ENCODE measurements around the gene DAGLA. TPM values are rescaled to one million over a fixed set of nuclear protein-coding genes. Genes with fewer than 3 reads are reported as not detected.
A peak's percentile ranks its signal among the peaks of the same experiment; 100 is the strongest.

Gene DAGLA
- total and polyA plus RNA-seq, 2 of the 13 experiments (the other 11 are each of a cell fraction or from before 2014, with no cell fraction given), result 2.6 to 3.9 TPM

GRCh38 chr11:61756452-61757212 lies 76.4 kb downstream of the DAGLA start (continued):
- TF ChIP-seq ZBTB3 (CRISPR knock-in tag; IDR thresholded peaks at IDR 0.05; ENCODE audit: borderline replicate concordance, low read depth), result no peak
- peak; percentile 85 for TF ChIP-seq GABPB1 (CRISPR knock-in tag; IDR thresholded peaks at IDR 0.05)
- TF ChIP-seq ZMYM4 (CRISPR knock-in tag; IDR thresholded peaks at IDR 0.05), result peak; percentile 63; the same call in 1 of the 2 replicates
- peak; percentile 78; the same call in 1 of the 2 replicates for TF ChIP-seq TBX2 (CRISPR knock-in tag; IDR thresholded peaks at IDR 0.05; ENCODE audit: borderline replicate concordance)
- TF ChIP-seq, protein P1, sequence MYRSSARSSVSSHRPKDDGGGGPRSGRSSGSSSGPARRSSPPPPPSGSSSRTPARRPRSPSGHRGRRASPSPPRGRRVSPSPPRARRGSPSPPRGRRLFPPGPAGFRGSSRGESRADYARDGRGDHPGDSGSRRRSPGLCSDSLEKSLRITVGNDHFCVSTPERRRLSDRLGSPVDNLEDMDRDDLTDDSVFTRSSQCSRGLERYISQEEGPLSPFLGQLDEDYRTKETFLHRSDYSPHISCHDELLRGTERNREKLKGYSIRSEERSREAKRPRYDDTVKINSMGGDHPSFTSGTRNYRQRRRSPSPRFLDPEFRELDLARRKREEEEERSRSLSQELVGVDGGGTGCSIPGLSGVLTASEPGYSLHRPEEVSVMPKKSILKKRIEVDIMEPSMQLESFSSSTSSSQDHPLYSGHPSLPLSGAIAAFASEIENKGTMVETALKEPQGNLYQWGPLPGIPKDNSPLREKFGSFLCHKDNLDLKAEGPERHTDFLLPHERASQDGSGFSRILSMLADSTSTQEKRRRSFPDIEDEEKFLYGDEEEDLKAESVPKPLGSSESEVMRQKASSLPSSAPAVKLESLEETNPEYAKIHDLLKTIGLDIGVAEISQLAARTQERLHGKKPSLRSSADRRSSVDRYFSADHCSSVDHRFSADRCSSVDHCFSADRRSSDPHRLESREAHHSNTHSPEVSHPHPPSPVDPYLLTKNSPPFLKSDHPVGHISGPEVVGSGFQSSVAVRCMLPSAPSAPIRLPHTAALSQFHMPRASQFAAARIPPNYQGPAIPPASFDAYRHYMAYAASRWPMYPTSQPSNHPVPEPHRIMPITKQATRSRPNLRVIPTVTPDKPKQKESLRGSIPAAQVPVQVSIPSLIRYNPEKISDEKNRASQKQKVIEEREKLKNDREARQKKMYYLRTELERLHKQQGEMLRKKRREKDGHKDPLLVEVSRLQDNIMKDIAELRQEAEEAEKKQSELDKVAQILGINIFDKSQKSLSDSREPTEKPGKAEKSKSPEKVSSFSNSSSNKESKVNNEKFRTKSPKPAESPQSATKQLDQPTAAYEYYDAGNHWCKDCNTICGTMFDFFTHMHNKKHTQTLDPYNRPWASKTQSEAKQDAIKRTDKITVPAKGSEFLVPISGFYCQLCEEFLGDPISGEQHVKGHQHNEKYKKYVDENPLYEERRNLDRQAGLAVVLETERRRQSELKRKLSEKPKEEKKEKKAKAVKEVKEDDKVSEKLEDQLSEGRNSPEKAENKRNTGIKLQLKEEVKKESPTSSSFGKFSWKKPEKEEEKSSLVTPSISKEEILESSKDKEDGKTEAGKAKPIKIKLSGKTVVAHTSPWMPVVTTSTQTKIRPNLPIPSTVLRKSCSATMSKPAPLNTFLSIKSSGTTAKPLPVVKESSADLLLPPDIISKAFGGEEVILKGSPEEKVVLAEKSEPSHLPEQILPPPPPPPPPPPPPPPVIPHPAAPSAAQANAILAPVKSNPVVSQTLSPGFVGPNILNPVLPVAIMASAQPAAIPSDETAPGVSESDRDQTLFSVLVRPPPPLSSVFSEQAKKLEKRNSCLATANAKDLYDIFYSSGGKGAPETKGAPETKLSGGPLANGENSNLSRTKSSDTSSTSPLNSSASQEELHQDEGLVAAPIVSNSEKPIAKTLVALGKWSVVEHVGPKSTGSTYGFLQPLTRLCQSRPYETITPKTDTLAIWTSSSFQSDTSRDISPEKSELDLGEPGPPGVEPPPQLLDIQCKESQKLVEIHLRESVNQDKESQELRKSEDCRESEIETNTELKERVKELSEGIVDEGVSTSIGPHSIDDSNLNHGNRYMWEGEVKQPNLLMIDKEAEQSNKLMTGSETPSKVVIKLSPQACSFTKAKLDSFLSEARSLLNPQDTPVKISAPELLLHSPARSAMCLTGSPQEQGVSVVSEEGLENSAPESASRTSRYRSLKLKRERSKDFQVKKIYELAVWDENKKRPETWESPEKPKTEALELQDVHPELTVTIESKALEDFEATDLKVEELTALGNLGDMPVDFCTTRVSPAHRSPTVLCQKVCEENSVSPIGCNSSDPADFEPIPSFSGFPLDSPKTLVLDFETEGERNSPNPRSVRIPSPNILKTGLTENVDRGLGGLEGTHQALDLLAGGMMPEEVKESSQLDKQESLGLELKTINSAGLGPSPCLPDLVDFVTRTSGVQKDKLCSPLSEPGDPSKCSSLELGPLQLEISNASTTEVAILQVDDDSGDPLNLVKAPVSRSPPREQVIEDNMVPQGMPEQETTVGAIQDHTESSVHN (CRISPR knock-in tag; IDR thresholded peaks at IDR 0.05), result no peak
- TF ChIP-seq NR2F6 (IDR thresholded peaks at IDR 0.05), result peak; percentile 64
- peak; percentile 65 for TF ChIP-seq NR2F6 (CRISPR knock-in tag; IDR thresholded peaks at IDR 0.05)
- TF ChIP-seq U2AF1 (optimal IDR thresholded peaks at IDR 0.05; ENCODE audit: low read depth, low read length), result no peak
- TF ChIP-seq ZNF501 (CRISPR knock-in tag; IDR thresholded peaks at IDR 0.05), result no peak
- TF ChIP-seq ZNF772 (CRISPR knock-in tag; IDR thresholded peaks at IDR 0.05), result peak; percentile 91; the same call in 1 of the 2 replicates
- TF ChIP-seq PBX3 (CRISPR knock-in tag; IDR thresholded peaks at IDR 0.05; ENCODE audit: borderline replicate concordance), result no peak
- TF ChIP-seq ZBTB33 (CRISPR knock-in tag; IDR thresholded peaks at IDR 0.05), result 0 out of 2 replicates have a peak, but pooled peaks have one; percentile 11
- no peak for TF ChIP-seq NFIB (CRISPR knock-in tag; IDR thresholded peaks at IDR 0.05; ENCODE audit: borderline replicate concordance)
- peak; percentile 74 for TF ChIP-seq ZFP90 (CRISPR knock-in tag; IDR thresholded peaks at IDR 0.05; ENCODE audit: borderline replicate concordance)
- TF ChIP-seq IKZF1 (IDR thresholded peaks at IDR 0.05), result no peak
- TF ChIP-seq HNRNPH1 (optimal IDR thresholded peaks at IDR 0.05; ENCODE audit: low read depth, low read length), result no peak
